Gastrocnemius medialis (tissue), 4 donors: ENCODE data around the gene RGL3.

Experiments used
- POLR2A ChIP-seq, 2 donors: fragments of 450-650 bp; IDR thresholded peaks; one replicate each; pipeline ENCODE4 v1.6.1; 2017; ENCODE audit warnings: antibody characterized with exemption in 2 of 2, mild to moderate bottlenecking in 2 of 2, moderate library complexity in 2 of 2
- TF ChIP-seq, protein P1 (sequence below), 5 experiments: fragments of 450-650 bp in 3 of 5; fragments of 200-600 bp in 2 of 5; sonication (generic) in 2 of 5; IDR thresholded peaks in 4 of 5; conservative IDR thresholded peaks in 1 of 5; 1 replicate in 4 of 5; 2 replicates in 1 of 5; pipeline ENCODE4 v1.5.1; 2016 to 2019; ENCODE audit warnings: antibody characterized with exemption in 5 of 5, mild to moderate bottlenecking in 3 of 5, moderate library complexity in 3 of 5

DNA sequence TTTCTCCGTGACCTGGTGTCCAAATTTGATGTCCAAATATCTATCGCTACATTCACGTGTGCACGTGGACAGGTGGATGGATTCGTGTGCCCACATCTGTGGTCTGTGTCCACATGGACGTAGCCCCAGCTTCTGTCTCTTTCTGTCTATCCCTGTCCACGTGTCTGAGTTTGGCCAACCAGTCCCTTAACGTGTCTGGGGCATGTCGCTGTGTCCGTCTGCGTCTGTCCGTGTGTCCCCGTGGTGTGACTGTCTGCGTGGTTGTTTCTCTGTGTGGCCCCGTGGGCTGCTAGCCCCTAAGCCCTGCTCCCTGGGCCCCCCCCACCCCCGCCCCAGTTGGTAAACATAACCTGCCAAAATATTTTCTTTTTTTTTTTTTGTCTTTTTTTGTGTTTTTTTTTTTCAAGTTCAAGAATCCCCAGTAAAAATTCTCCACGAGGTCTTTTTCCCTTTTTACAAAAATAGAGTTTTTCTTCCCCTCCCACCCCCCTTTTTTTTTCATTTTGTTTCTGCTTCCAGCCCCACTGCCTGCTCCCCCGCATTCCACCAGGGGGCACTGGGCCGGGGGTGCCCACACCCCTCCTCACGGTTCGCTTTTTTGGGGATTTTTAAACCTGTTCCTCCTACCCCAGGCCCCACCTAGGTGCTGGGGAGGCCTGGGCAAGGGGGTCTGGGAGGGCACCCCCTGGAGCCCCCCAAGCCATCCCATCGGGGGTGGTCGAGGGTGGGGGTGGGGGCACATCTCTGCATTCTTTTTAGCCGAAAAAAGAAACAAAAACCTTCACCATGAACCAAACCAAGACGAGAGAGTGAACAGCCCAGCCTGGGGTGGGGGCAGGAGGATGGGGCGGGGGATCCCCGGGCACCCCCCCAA lies 34.6 kb upstream of the RGL3 start:
- TF ChIP-seq, protein P1, sequence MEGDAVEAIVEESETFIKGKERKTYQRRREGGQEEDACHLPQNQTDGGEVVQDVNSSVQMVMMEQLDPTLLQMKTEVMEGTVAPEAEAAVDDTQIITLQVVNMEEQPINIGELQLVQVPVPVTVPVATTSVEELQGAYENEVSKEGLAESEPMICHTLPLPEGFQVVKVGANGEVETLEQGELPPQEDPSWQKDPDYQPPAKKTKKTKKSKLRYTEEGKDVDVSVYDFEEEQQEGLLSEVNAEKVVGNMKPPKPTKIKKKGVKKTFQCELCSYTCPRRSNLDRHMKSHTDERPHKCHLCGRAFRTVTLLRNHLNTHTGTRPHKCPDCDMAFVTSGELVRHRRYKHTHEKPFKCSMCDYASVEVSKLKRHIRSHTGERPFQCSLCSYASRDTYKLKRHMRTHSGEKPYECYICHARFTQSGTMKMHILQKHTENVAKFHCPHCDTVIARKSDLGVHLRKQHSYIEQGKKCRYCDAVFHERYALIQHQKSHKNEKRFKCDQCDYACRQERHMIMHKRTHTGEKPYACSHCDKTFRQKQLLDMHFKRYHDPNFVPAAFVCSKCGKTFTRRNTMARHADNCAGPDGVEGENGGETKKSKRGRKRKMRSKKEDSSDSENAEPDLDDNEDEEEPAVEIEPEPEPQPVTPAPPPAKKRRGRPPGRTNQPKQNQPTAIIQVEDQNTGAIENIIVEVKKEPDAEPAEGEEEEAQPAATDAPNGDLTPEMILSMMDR (IDR thresholded peaks at IDR 0.05 in 4 of 5, conservative IDR thresholded peaks at IDR 0.05 in 1 of 5): no peak
- no peak for TF ChIP-seq POLR2A (IDR thresholded peaks at IDR 0.05)
